HG03280 (cell line): Measurements from ENCODE around the gene ITIH6.
"Not testable (repeated sequence)": the region's sequence is repeated elsewhere in the genome, so short reads cannot be mapped to it uniquely, and the experiment has no call there.

Source experiments
- ATAC-seq: cut with Tn5 transposase; IDR thresholded peaks from one replicate; pipeline ENCODE4 v1.9.1; 2021; ENCODE audit warnings: mild to moderate bottlenecking, moderate library complexity; ENCODE audit not compliant: unreplicated experiment

ITIH6 gene

GRCh38 chrX:54808605-54809483 is 10.8 kb upstream of the ITIH6 start:
- ATAC-seq: peak; percentile 88

GRCh38 chrX:54808109-54808604 is 10.1 kb upstream of the ITIH6 start:
- ATAC-seq: peak; percentile 22

GRCh38 chrX:54807524-54808108 is 9.6 kb upstream of the ITIH6 start, which contains the start of gene MAGED2:
TSS of gene MAGED2 (plus strand) at chrX:54807745. CDS start at chrX:54809332, 1,587 bp downstream.
- no peak for ATAC-seq

GRCh38 chrX:54799046-54799445 is 991 bp upstream of the ITIH6 start:
- ATAC-seq: no peak

- no peak for ATAC-seq
Observed at GRCh38 chrX:54794795-54795194, 3.3 kb downstream of the ITIH6 start.

GRCh38 chrX:54794028-54794427 is 4.0 kb downstream of the ITIH6 start:
- no peak for ATAC-seq

- ATAC-seq: not testable (repeated sequence)
Observed at GRCh38 chrX:54789405-54789804, 8.7 kb downstream of the ITIH6 start.

GRCh38 chrX:54788446-54788845 is 9.6 kb downstream of the ITIH6 start:
- ATAC-seq: no peak

- peak; percentile 59 for ATAC-seq
Observed at GRCh38 chrX:54786967-54787366, 11.1 kb downstream of the ITIH6 start.

GRCh38 chrX:54785901-54786300 is 12.2 kb downstream of the ITIH6 start:
- ATAC-seq: no peak

- no peak for ATAC-seq
Observed at GRCh38 chrX:54776987-54777672, 20.9 kb downstream of the ITIH6 start.

- no peak for ATAC-seq
Observed at GRCh38 chrX:54776061-54776460, 22.0 kb downstream of the ITIH6 start.

- ATAC-seq: not testable (repeated sequence)
Observed at GRCh38 chrX:54774391-54775094, 23.5 kb downstream of the ITIH6 start.

GRCh38 chrX:54758114-54759055 is 39.7 kb downstream of the ITIH6 start:
- no peak for ATAC-seq

GRCh38 chrX:54754854-54755253 is 43.2 kb downstream of the ITIH6 start:
- ATAC-seq: no peak

GRCh38 chrX:54748626-54749025 is 49.4 kb downstream of the ITIH6 start:
- no peak for ATAC-seq

GRCh38 chrX:54747733-54748393 is 50.2 kb downstream of the ITIH6 start:
- ATAC-seq: no peak

GRCh38 chrX:54746928-54747327 is 51.1 kb downstream of the ITIH6 start:
- no peak for ATAC-seq

GRCh38 chrX:54745676-54746075 is 52.4 kb downstream of the ITIH6 start:
- no peak for ATAC-seq
